Neural cell (in vitro differentiated cells): Measurements from ENCODE around the gene ANKRD42.

ENCODE experiments used
- CTCF ChIP-seq: fragments of 450-650 bp; IDR thresholded peaks from 2 replicates; pipeline ENCODE4 v1.5.1; 2014; ENCODE audit warnings: antibody characterized with exemption, mild to moderate bottlenecking, moderate library complexity; ENCODE audit not compliant: poor library complexity, severe bottlenecking
- EP300 ChIP-seq: fragments of 450-650 bp; conservative IDR thresholded peaks from 2 replicates; pipeline ENCODE4 v1.6.1; 2014; ENCODE audit warnings: antibody characterized with exemption, mild to moderate bottlenecking, moderate library complexity; ENCODE audit not compliant: poor library complexity, severe bottlenecking
- REST ChIP-seq: IDR thresholded peaks from 2 replicates; pipeline ENCODE4 v1.6.1; 2012; ENCODE audit warnings: borderline replicate concordance

- TF ChIP-seq CTCF (no peak), EP300 (no peak), REST (no peak)
Observed at GRCh38 chr11:83158357-83158786, 35.1 kb upstream of the ANKRD42 start.
